Measurements from ENCODE around the gene GPR156.
A peak's percentile ranks its signal among the peaks of the same experiment; 100 is the strongest.

Gene GPR156

GRCh38 chr3:120147072-120147871, 137.8 kb downstream of the GPR156 start:
- no peak overlapping the region for H3K27ac ChIP-seq (replicated peaks)
- no peak for TF ChIP-seq SPI1 (IDR thresholded peaks at IDR 0.05; ENCODE audit: borderline replicate concordance, low read depth)
- no peak overlapping the region for H3K4me3 ChIP-seq (replicated peaks; ENCODE audit: insufficient read depth, low read length)
- peak in 1 of 2 experiments; percentile 19 for DNase-seq (ENCODE audit: low read depth in 1 of 2, low spot score in 1 of 2)
- H3K27me3 ChIP-seq (ENCODE audit: insufficient read depth, poor library complexity, severe bottlenecking), result no peaks in the 10 kb centered on the region

GRCh38 chr3:120145542-120146285, 139.3 kb downstream of the GPR156 start:
- DNase-seq (ENCODE audit: low read depth in 1 of 2, low spot score in 1 of 2), result no peak
- Histone ChIP-seq H3K27me3 (ENCODE audit: insufficient read depth, poor library complexity, severe bottlenecking) (no peaks in the 10 kb centered on the region), H3K27ac (replicated peaks) (no peak overlapping the region), H3K4me3 (replicated peaks; ENCODE audit: insufficient read depth, low read length) (no peak overlapping the region)
- TF ChIP-seq, protein P1, sequence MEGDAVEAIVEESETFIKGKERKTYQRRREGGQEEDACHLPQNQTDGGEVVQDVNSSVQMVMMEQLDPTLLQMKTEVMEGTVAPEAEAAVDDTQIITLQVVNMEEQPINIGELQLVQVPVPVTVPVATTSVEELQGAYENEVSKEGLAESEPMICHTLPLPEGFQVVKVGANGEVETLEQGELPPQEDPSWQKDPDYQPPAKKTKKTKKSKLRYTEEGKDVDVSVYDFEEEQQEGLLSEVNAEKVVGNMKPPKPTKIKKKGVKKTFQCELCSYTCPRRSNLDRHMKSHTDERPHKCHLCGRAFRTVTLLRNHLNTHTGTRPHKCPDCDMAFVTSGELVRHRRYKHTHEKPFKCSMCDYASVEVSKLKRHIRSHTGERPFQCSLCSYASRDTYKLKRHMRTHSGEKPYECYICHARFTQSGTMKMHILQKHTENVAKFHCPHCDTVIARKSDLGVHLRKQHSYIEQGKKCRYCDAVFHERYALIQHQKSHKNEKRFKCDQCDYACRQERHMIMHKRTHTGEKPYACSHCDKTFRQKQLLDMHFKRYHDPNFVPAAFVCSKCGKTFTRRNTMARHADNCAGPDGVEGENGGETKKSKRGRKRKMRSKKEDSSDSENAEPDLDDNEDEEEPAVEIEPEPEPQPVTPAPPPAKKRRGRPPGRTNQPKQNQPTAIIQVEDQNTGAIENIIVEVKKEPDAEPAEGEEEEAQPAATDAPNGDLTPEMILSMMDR (IDR thresholded peaks at IDR 0.05; ENCODE audit: insufficient read depth, low read length), result no peak
- TF ChIP-seq POLR2AphosphoS5 (IDR thresholded peaks at IDR 0.05; ENCODE audit: low read depth), result no peak
- TF ChIP-seq SPI1 (IDR thresholded peaks at IDR 0.05; ENCODE audit: borderline replicate concordance, low read depth), result no peak

DNA sequence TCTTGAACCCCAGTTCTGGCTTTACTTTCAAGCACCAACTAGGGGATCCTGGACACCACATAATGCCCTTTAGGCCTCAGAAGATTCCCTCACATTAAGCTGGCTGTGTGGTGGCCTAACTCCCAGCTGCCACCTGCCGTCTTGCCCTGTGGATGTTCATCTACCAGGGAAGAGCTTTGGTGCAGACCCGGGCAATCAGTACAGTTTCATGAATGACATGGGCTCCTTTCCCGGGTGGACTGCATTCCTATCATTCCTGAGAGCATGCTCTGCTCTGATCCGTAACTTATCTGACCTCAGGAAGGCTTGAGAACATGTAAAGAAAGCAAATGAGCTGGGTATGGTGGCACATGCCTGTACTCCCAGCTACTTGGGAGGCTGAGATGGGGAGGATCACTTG, 140.8 kb downstream of the GPR156 start:
- DNase-seq (ENCODE audit: low read depth in 1 of 2, low spot score in 1 of 2), result no peak
- Histone ChIP-seq H3K27ac (replicated peaks) (no peak overlapping the region), H3K27me3 (ENCODE audit: insufficient read depth, poor library complexity, severe bottlenecking) (no peaks in the 10 kb centered on the region), H3K4me3 (replicated peaks; ENCODE audit: insufficient read depth, low read length) (no peak overlapping the region)
- TF ChIP-seq SPI1 (IDR thresholded peaks at IDR 0.05; ENCODE audit: borderline replicate concordance, low read depth) (no peak), POLR2AphosphoS5 (IDR thresholded peaks at IDR 0.05; ENCODE audit: low read depth) (no peak), GABPA (IDR thresholded peaks at IDR 0.05; ENCODE audit: low read depth) (no peak)
- TF ChIP-seq, protein P1 (IDR thresholded peaks at IDR 0.05; ENCODE audit: insufficient read depth, low read length), result no peak
- TF ChIP-seq, protein P2, sequence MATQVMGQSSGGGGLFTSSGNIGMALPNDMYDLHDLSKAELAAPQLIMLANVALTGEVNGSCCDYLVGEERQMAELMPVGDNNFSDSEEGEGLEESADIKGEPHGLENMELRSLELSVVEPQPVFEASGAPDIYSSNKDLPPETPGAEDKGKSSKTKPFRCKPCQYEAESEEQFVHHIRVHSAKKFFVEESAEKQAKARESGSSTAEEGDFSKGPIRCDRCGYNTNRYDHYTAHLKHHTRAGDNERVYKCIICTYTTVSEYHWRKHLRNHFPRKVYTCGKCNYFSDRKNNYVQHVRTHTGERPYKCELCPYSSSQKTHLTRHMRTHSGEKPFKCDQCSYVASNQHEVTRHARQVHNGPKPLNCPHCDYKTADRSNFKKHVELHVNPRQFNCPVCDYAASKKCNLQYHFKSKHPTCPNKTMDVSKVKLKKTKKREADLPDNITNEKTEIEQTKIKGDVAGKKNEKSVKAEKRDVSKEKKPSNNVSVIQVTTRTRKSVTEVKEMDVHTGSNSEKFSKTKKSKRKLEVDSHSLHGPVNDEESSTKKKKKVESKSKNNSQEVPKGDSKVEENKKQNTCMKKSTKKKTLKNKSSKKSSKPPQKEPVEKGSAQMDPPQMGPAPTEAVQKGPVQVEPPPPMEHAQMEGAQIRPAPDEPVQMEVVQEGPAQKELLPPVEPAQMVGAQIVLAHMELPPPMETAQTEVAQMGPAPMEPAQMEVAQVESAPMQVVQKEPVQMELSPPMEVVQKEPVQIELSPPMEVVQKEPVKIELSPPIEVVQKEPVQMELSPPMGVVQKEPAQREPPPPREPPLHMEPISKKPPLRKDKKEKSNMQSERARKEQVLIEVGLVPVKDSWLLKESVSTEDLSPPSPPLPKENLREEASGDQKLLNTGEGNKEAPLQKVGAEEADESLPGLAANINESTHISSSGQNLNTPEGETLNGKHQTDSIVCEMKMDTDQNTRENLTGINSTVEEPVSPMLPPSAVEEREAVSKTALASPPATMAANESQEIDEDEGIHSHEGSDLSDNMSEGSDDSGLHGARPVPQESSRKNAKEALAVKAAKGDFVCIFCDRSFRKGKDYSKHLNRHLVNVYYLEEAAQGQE (IDR thresholded peaks at IDR 0.05; ENCODE audit: insufficient replicate concordance, low read depth), result no peak

DNA sequence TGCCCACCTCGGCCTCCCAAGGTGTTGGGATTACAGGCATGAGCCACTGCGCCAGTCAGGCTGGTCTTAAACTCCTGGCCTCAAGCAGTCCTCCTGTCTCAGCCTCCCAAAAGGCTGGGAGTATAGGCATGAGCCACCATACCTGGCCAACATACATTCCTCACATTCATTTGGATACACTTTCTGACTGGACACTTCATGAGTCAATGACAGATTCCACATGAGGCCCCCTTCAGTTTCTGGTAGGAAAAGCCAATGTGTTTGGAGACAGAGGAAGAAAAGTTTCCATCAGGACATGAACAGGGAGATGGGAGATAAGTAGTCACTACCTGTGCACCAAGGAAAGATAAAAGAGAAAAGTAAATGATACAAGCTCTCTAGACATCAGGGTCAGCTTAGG, 141.3 kb downstream of the GPR156 start:
- no peak for DNase-seq (ENCODE audit: low read depth in 1 of 2, low spot score in 1 of 2)
- no peaks in the 10 kb centered on the region for H3K27me3 ChIP-seq (ENCODE audit: insufficient read depth, poor library complexity, severe bottlenecking)
- H3K27ac ChIP-seq (replicated peaks), result no peak overlapping the region
- no peak overlapping the region for H3K4me3 ChIP-seq (replicated peaks; ENCODE audit: insufficient read depth, low read length)
- TF ChIP-seq, protein P2 (IDR thresholded peaks at IDR 0.05; ENCODE audit: insufficient replicate concordance, low read depth), result no peak
